GM12878 (cell line): ENCODE data around the gene THRA. TPM values are rescaled to one million over a fixed set of nuclear protein-coding genes. Genes with fewer than 3 reads are reported as not detected.

Source experiments
- ATAC-seq: fragments of 200-7000 bp; cut with Tn5 transposase; 3 replicates; pipeline ENCODE4 v1.9.1; 2020; ENCODE audit warnings: mild to moderate bottlenecking, moderate library complexity
- Bru-seq: library from RNA; stranded (reverse); fragments of 400-500 nt; gene quantifications from one replicate; lab custom pipeline; 2021; lab: Mats Ljungman, UMichigan
- BruChase-seq, 2 experiments: library from RNA; stranded (reverse); fragments of 400-500 nt; gene quantifications; one replicate each; lab custom pipeline; 2021; lab: Mats Ljungman, UMichigan
- BruUV-seq: library from RNA; stranded (reverse); fragments of 400-500 nt; replicated peaks from 2 replicates; lab custom pipeline; 2021; lab: Mats Ljungman, UMichigan
- CTCF ChIA-PET: fragments of 300-600 bp; sonication (Branson Sonifier 250); formaldehyde crosslinking; extraction: SDS; loops from one replicate; lab custom pipeline; 2021; ENCODE audit warnings: inconsistent platforms; lab: Yijun Ruan, JAX
- POLR2A ChIA-PET: fragments of 350-600 bp; formaldehyde crosslinking; extraction: SDS; loops from one replicate; lab custom pipeline; 2021; ENCODE audit warnings: inconsistent platforms; lab: Charles Lee
- RAD21 ChIA-PET: fragments of 300-600 bp; sonication (Branson Sonifier 250); formaldehyde crosslinking; loops from one replicate; lab custom pipeline; 2023; ENCODE audit warnings: antibody characterized with exemption; ENCODE audit not compliant: unreplicated experiment; lab: Charles Lee
- SMC1A ChIA-PET: fragments of 300-600 bp; sonication (Branson Sonifier 250); formaldehyde crosslinking; loops from one replicate; lab custom pipeline; 2023; ENCODE audit not compliant: unreplicated experiment, uncharacterized antibody; lab: Charles Lee
- DNase-seq: peaks from one replicate; pipeline ENCODE4 v3.0.0-alpha.2; 2011; ENCODE audit warnings: low read depth, low spot score
- FAIRE-seq: peaks from 3 replicates; lab custom pipeline; 2011; peaks lifted over from hg19 to GRCh38; lab: Jason Lieb, UNC
- H2AFZ ChIP-seq: 2 replicates; pipeline ENCODE4 v1.6.0; 2011; ENCODE audit warnings: low read depth, low read length, control low read depth; ENCODE audit not compliant: control insufficient read depth
- H3K27ac ChIP-seq: 2 replicates; pipeline ENCODE4 v1.5.1; 2011; ENCODE audit warnings: control low read depth; ENCODE audit not compliant: control insufficient read depth, insufficient read depth
- H3K27me3 ChIP-seq, 2 experiments: replicated peaks in 1 of 2; 2 replicates each; pipeline versions ENCODE4 v1.6.0 to v1.6.1; 2011; ENCODE audit warnings: low read length in 1 of 2; ENCODE audit not compliant: control insufficient read depth in 2 of 2, insufficient read depth in 2 of 2
- H3K36me3 ChIP-seq, 2 experiments: 2 replicates each; pipeline ENCODE4 v1.5.1; 2011; ENCODE audit warnings: low read length in 1 of 2; ENCODE audit not compliant: control insufficient read depth in 2 of 2, insufficient read depth in 2 of 2
- H3K4me1 ChIP-seq: 2 replicates; pipeline ENCODE4 v1.6.1; 2011; ENCODE audit warnings: mild to moderate bottlenecking, low read length, moderate library complexity, mixed read lengths; ENCODE audit not compliant: control insufficient read depth, insufficient read depth
- H3K4me2 ChIP-seq: 2 replicates; pipeline ENCODE4 v1.6.0; 2011; ENCODE audit warnings: control low read depth; ENCODE audit not compliant: control insufficient read depth, insufficient read depth
- H3K4me3 ChIP-seq: fragments of 200-600 bp; sonication (generic); 2 replicates; pipeline ENCODE4 v1.5.1; 2016
- H3K79me2 ChIP-seq: 2 replicates; pipeline ENCODE4 v1.6.0; 2011; ENCODE audit warnings: low read length; ENCODE audit not compliant: control insufficient read depth, insufficient read depth
- H3K9ac ChIP-seq: 2 replicates; pipeline ENCODE4 v1.8.0; 2011; ENCODE audit warnings: low read length, control low read depth, mixed read lengths; ENCODE audit not compliant: control insufficient read depth, insufficient read depth
- H3K9me3 ChIP-seq: replicated peaks from 3 replicates; pipeline ENCODE4 v1.5.1; 2011; ENCODE audit warnings: mild to moderate bottlenecking, low read length; ENCODE audit not compliant: control insufficient read depth, insufficient read depth
- H4K20me1 ChIP-seq: 2 replicates; pipeline ENCODE4 v1.6.0; 2011; ENCODE audit not compliant: control insufficient read depth, insufficient read depth
- BRCA1 ChIP-seq: IDR thresholded peaks from 2 replicates; pipeline ENCODE4 v1.6.1; 2011; ENCODE audit warnings: low read depth, low read length, improper control_type of control experiment
- CBFB ChIP-seq: IDR thresholded peaks from 2 replicates; pipeline ENCODE4 v1.6.1; 2016; ENCODE audit warnings: antibody characterized with exemption, low read depth
- EGR1 ChIP-seq, 2 experiments: IDR thresholded peaks; 1 replicate in 1 of 2; 2 replicates in 1 of 2; pipeline ENCODE4 v1.6.1; 2011 to 2012; ENCODE audit warnings: low read depth in 2 of 2, low read length in 2 of 2, borderline replicate concordance in 1 of 2, mild to moderate bottlenecking in 1 of 2, moderate library complexity in 1 of 2
- MYC ChIP-seq: IDR thresholded peaks from 2 replicates; pipeline ENCODE4 v1.6.1; 2011; ENCODE audit warnings: mild to moderate bottlenecking, low read length, moderate library complexity, inconsistent platforms; ENCODE audit not compliant: insufficient read depth, insufficient replicate concordance, insufficient read length, severe bottlenecking
- PRDM15 ChIP-seq: fragments of 450-650 bp; formaldehyde crosslinking; IDR thresholded peaks from 2 replicates; pipeline ENCODE4 v1.4.0; 2020; ENCODE audit warnings: mild to moderate bottlenecking, moderate library complexity
- RFX5 ChIP-seq: IDR thresholded peaks from 2 replicates; pipeline ENCODE4 v1.6.1; 2011; ENCODE audit warnings: low read depth, low read length, improper control_type of control experiment
- SUZ12 ChIP-seq: fragments of 200-600 bp; sonication (generic); IDR thresholded peaks from one replicate; pipeline ENCODE4 v1.6.1; 2018; ENCODE audit warnings: antibody characterized with exemption, mild to moderate bottlenecking; ENCODE audit not compliant: unreplicated experiment
- TCF12 ChIP-seq: IDR thresholded peaks from 2 replicates; pipeline ENCODE4 v1.6.1; 2011; ENCODE audit warnings: low read depth, mild to moderate bottlenecking, low read length
- ZNF24 ChIP-seq: fragments of 450-650 bp; IDR thresholded peaks from 2 replicates; pipeline ENCODE4 v1.6.1; 2017; ENCODE audit warnings: antibody characterized with exemption, mild to moderate bottlenecking
- ZZZ3 ChIP-seq: IDR thresholded peaks from 2 replicates; pipeline ENCODE4 v1.6.1; 2011; ENCODE audit warnings: low read depth; ENCODE audit not compliant: control insufficient read depth, insufficient read length
- WGBS: methylation state at CpG from one replicate; pipeline ENCODE4 v1.1.6; 2016; ENCODE audit warnings: low lambda C conversion rate; ENCODE audit not compliant: insufficient replicate concordance, insufficient coverage; ENCODE audit errors: missing lambda C conversion rate; 5-methylcytosine and 5-hydroxymethylcytosine counted together
- in situ Hi-C: fragments of 300-500 bp; cut with MboI; formaldehyde crosslinking; loops from 9 replicates; pipeline ENCODE4 v1.14.3; 2018; ENCODE audit warnings: mixed read lengths
- intact Hi-C: fragments of 100-400 bp; cut with micrococcal nuclease; formaldehyde crosslinking; loops from one replicate; pipeline ENCODE4 v1.14.2; 2022; ENCODE audit not compliant: unreplicated experiment
- long read RNA-seq, 2 experiments: library from polyadenylated mRNA; unstranded; transcript quantifications; one replicate each; pipeline ENCODE4 v2.0.0, GENCODE V29; 2019 to 2020
- polyA minus RNA-seq, 3 experiments: library from RNA; depleted of rRNA, polyadenylated mRNA; stranded (reverse); fragments of >200 nt; gene quantifications; 2 replicates each; pipeline ENCODE4 v1.2.3, GENCODE V29; 2011
- polyA plus RNA-seq, 11 experiments: library from polyadenylated mRNA; depleted of rRNA in 4 of 11; unstranded in 6 of 11; stranded (reverse) in 5 of 11; fragments of >200 nt; fragmentation: Nextera tagmentation in 4 of 11; fragmentation: Illumina TruSeq in 1 of 11; extraction: Ambion mirVana in 4 of 11; extraction: Trizol in 1 of 11; gene quantifications; 1 replicate in 1 of 11; 2 replicates in 10 of 11; pipeline versions ENCODE4 v1.2.1 to v1.2.3, GENCODE V29; 2011 to 2016; ENCODE audit warnings: inconsistent platforms in 2 of 11, missing spikeins in 2 of 11, low read depth in 1 of 11
- total RNA-seq, 4 experiments: library from RNA; depleted of rRNA in 3 of 4; stranded (reverse); fragments of >200 nt in 3 of 4; fragmentation: Illumina TruSeq in 1 of 4; extraction: Trizol in 1 of 4; gene quantifications; 2 replicates each; pipeline versions ENCODE4 v1.2.1 to v1.2.3, GENCODE V29; 2013 to 2021
- TF ChIP-seq, protein P1 (sequence below): fragments of 450-650 bp; IDR thresholded peaks from 2 replicates; pipeline ENCODE4 v1.6.1; 2017; ENCODE audit warnings: low read depth, mild to moderate bottlenecking, moderate library complexity

THRA gene, protein sequence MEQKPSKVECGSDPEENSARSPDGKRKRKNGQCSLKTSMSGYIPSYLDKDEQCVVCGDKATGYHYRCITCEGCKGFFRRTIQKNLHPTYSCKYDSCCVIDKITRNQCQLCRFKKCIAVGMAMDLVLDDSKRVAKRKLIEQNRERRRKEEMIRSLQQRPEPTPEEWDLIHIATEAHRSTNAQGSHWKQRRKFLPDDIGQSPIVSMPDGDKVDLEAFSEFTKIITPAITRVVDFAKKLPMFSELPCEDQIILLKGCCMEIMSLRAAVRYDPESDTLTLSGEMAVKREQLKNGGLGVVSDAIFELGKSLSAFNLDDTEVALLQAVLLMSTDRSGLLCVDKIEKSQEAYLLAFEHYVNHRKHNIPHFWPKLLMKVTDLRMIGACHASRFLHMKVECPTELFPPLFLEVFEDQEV
- 3.8 and 5.5 TPM in 2 replicates for total RNA-seq (2013; cell fraction: nucleolus; rRNA removed)
- total RNA-seq (2014; rRNA removed): 0.65 and 0.68 TPM in 2 replicates
- 0.63 and 0.64 TPM in 2 replicates for total RNA-seq (2014; rRNA removed; fragmentation: Illumina TruSeq; extraction: Trizol)
- total RNA-seq (2021): 1.5 and 2.0 TPM in 2 replicates
- polyA plus RNA-seq (2011; ENCODE audit: low read depth): 1.2 TPM
- polyA plus RNA-seq (2011; rRNA removed): 0.81 and 1.1 TPM in 2 replicates
- 1.5 TPM in 2 replicates for polyA plus RNA-seq (2011; cell fraction: cytosol; rRNA removed)
- 1.1 and 1.4 TPM in 2 replicates for polyA plus RNA-seq (2011; cell fraction: nucleus; rRNA removed)
- 1.9 and 2.2 TPM in 2 replicates for polyA plus RNA-seq (2012)
- 1.0 and 1.2 TPM in 2 replicates for polyA plus RNA-seq (2014; fragmentation: Illumina TruSeq; extraction: Trizol)
- polyA plus RNA-seq (2014; fragmentation: Nextera tagmentation; extraction: Ambion mirVana): under 1 TPM; 0.03 to 0.07 TPM
- 0.64 and 0.81 TPM in 2 replicates for polyA plus RNA-seq (2014; rRNA removed)
- under 1 TPM; 0.07 to 0.64 TPM for polyA plus RNA-seq (2016; fragmentation: Nextera tagmentation; extraction: Ambion mirVana)
- polyA minus RNA-seq (2011; rRNA and poly(A)+ RNA removed): 1.1 and 1.4 TPM in 2 replicates
- 0.42 and 0.80 TPM in 2 replicates for polyA minus RNA-seq (2011; cell fraction: cytosol; rRNA and poly(A)+ RNA removed)
- 0.48 and 0.57 TPM in 2 replicates for polyA minus RNA-seq (2011; cell fraction: nucleus; rRNA and poly(A)+ RNA removed)
- percentile 43 among the genes with signal in this experiment for Bru-seq, nascent RNA
- BruChase-seq, experiment 1, labeled RNA remaining after a 6-hour chase: percentile 35 among the genes with signal in this experiment
- percentile 40 among the genes with signal in this experiment for BruChase-seq, experiment 2, labeled RNA remaining after a 2-hour chase
- long read RNA-seq, experiment 1: 0 reads
- long read RNA-seq, experiment 2: 0 reads

DNA sequence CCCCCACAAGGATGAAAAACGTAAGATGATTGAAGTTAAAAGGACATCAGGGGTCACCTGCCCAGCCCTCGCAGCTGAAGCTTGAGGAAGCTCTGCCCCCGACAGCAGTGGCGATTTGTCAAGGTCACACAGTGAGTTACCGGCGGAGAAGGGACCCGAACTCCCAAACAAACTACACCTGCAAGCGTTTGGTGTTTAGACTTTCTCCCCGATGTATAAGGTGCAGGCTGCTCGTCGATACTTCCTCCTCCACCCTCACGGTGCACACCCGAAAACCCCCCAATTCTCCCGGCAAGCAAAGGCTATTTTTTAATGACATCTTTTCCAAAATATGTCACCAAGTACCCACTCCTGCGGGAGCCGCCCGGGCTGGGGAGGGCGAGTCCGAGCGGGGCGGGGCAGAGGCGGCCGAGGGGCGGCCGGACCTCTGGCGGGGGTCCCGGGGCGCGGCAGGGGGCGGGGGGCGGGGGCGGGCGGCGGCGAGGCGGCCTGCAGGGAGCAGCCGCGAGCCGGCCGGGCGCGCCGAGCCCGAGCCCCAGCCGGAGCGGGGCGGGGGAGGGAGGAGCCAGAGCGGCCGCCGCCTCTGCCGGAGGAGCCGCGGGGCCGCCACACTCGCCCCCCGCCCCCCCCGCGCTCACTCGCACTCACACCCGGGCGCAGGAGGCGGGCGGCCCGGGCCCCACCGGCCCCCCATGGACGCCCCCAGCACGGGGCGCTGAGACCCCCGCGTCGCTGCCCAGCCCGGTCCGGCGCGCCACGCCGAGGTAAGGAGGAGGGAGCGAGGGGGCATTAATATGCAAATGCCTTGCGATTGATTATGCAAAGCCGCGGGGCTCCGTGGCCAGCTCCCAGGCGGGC is at the start of gene THRA:
Gene THRA (plus strand): TSS at position 637 of the 858 bp plus-strand sequence. CDS start 11,524 bp downstream, outside the sequence.
- in situ Hi-C loops (no loop called here), intact Hi-C loops (loop anchor here (10.0 kb wide), 1 partner anchor 102 kb away; no protein-coding TSS in a partner anchor)
- Histone ChIP-seq H3K4me1 (peaks cover 5% of the 10 kb centered on the region), H2AFZ (peak within 1 kb of the TSS; percentile 88), H3K79me2 (no peaks in the 10 kb centered on the region), H4K20me1 (no peaks in the 10 kb centered on the region), H3K9ac (peak within 1 kb of the TSS; percentile 40; the same call in 1 of the 2 replicates), H3K27me3 (peaks cover 10 to 11% of the 10 kb centered on the region in 2 experiments; a peak in 3 of 4 replicates), H3K36me3 (no peaks in the 10 kb centered on the region), H3K4me2 (peak within 1 kb of the TSS; percentile 98), H3K27ac (no peak within 1 kb of the TSS), H3K9me3 (no peaks in the 10 kb centered on the region), H3K4me3 (peak within 1 kb of the TSS; percentile 93)
- SMC1A ChIA-PET: interaction anchor here (0.7 to 4.4 kb wide), 10 partner anchors 8 to 106 kb away, joined by 3 to 19 read pairs (median 4); partner anchors contain the start of gene MED24
- POLR2A ChIA-PET: interaction anchor here (3.4 kb wide), 1 partner anchor 8 kb away, joined by 14 read pairs; the partner anchor contains the start of gene MED24
- under 1% methylated on average over 57 of the region's 83 CpGs for WGBS
- RAD21 ChIA-PET: interaction anchor here (1.0 to 5.1 kb wide), 6 partner anchors 12 to 50 kb away, joined by 3 to 42 read pairs (median 6); no protein-coding TSS in a partner anchor
- no TSS peak for BruUV-seq
- FAIRE-seq (no peak), ATAC-seq (peak; percentile 89), DNase-seq (no peak)
- CTCF ChIA-PET: interaction anchor here (0.8 to 15.2 kb wide), 13 partner anchors 8 to 106 kb away, joined by 3 to 142 read pairs (median 5); partner anchors contain the start of genes CSF3 and MED24
- TF ChIP-seq, protein P1, sequence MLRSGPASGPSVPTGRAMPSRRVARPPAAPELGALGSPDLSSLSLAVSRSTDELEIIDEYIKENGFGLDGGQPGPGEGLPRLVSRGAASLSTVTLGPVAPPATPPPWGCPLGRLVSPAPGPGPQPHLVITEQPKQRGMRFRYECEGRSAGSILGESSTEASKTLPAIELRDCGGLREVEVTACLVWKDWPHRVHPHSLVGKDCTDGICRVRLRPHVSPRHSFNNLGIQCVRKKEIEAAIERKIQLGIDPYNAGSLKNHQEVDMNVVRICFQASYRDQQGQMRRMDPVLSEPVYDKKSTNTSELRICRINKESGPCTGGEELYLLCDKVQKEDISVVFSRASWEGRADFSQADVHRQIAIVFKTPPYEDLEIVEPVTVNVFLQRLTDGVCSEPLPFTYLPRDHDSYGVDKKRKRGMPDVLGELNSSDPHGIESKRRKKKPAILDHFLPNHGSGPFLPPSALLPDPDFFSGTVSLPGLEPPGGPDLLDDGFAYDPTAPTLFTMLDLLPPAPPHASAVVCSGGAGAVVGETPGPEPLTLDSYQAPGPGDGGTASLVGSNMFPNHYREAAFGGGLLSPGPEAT: no peak
- TF ChIP-seq ZZZ3 (no peak), PRDM15 (CRISPR knock-in tag) (no peak), CBFB (no peak), RFX5 (no peak), ZNF24 (no peak), BRCA1 (no peak), EGR1 (IDR thresholded peaks at IDR 0.05; ENCODE audit: borderline replicate concordance in 1 of 2, low read depth in 2 of 2, low read length in 2 of 2) (peak in 1 of 2 experiments; percentile 37; a peak in 1 of 3 replicates), MYC (no peak), TCF12 (no peak), SUZ12 (no peak)
